GM21390 (cell line): ENCODE results near the gene NEBL.

Experiments used
- ATAC-seq: cut with Tn5 transposase; IDR thresholded peaks from one replicate; pipeline ENCODE4 v1.9.1; 2021; ENCODE audit not compliant: unreplicated experiment

NEBL gene

GRCh38 chr10:20795391-20795790 is 101.7 kb downstream of the NEBL start:
- ATAC-seq: no peak

GRCh38 chr10:20785174-20785573 is 111.9 kb downstream of the NEBL start:
- no peak for ATAC-seq

- no peak for ATAC-seq
Measured at GRCh38 chr10:20778008-20778757, 118.9 kb downstream of the NEBL start.

DNA sequence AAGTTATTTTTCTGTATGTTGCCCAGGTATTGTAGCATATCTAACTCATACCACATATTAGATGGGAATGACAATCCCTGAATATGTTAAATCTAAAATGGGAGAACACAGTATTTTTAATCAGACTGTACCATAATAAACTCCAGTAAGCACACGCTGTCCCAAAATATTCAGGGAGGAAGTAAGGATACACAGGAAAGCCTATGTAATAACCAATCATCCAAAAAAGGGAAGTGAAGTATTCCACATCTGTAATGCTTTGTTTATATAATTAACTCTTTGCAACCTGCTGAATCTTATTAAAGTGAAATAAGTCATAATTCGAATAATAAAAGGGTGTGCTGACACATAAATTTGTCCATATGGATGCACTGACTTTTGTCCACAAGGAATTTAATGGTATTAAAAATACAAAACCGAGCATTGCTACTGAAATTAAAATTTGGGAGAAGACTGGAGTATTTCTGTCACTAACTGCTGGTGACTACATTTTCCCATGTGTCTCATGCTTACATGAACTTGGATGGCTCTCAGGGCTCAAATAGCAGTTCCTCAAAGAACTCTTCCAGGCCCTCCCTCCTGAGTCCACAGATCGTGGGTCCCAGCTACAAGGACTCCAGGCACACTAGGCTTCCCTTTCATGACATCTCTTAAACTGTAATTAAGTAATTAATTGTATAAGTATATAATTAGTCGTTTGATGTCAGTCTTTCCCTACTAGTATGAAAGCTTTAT is 120.6 kb downstream of the NEBL start:
- no peak for ATAC-seq

- ATAC-seq: no peak
Measured at GRCh38 chr10:20771051-20771450, 126.1 kb downstream of the NEBL start.

DNA sequence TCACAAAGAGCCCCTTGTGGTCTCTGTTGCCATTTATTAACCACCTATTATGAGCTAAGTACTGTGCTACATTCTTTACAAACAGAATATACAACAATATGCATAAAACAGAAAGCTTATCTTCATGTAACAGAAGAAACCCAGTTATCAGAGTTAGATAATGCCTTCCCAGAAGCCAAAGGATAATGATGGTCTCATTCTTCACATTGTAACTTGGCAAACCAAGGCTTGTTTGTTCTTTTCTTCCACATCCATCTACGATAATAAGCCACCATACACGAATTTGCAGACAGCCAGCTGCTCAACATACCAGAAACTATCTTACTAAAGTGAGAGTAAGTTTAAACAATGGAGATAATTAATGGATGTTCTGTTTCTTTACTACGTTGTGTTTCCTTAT is 127.6 kb downstream of the NEBL start:
- ATAC-seq: no peak

DNA sequence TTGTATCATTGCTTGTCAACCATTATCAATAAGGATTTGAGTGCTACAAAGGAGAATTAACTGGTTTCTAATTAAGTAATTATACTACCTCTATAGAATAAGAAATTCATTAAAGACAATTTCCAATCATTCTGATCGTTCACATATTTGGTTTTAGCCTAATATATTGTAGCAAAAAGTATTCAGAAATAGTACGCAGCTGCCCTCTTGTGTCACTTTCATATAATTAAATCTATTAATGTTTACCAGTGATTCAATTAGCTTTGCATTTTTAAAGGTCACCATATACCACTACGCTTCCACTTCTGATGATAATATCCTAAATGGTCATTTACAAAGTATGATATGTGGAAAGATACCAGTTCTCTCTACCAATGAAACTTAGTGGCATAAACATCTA is 128.3 kb downstream of the NEBL start:
- no peak for ATAC-seq

- ATAC-seq: no peak
Measured at GRCh38 chr10:20767028-20767427, 130.1 kb downstream of the NEBL start.

DNA sequence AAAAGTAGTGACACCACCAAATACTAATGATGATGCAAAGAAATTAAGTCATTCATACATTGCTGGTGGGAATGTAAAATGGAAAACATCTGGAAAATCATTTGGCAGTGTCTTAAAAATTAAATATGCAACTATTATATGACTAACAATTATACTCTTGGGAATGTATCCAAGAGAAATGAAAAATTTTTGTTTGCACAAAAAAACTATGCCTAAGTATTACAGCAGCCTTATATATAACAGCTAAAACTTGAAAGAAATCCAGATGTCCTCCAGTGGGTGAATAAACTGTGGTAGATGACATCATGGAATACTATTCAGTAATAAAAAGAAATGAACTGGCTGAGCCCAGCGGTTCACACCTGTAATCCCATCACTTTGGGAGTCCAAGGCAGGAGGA is 132.0 kb downstream of the NEBL start:
- ATAC-seq: no peak

DNA sequence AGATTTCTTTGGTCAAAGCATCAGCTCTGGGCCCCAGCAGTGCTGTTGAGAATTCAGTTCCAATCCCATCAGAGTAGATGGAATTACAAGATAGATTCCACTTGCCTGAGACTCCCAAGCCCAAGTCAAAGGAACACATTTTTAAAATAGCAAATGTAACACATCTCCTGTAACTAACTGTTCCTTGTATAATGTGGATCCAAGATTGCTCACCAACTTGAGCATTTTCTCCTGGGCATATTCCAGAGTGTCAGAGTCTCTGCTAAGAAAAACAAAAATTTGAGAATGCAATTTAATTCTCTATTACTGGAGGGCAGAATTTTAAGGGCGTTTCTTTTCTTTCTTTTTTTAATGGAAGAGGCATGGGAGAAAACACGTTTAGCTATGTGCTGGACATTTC is 136.7 kb downstream of the NEBL start:
- no peak for ATAC-seq

DNA sequence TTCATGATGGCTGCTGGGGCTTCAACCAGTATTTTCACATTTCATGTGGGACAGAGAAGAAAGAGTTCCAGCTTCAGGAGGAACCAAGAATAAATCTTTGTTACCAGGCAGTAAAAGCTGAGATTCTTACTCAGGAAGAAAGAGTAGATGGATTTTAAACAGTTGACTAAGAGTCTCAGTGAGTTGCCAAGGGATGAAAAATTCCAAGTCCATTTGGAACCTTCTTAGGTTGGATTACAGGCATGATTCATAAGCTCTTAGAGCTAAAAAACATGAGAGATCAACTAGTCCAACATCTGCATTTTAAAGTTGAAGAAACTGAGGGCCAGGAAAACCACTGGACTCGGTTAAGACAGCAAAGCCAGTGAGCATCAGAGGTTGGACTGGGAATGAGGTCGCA is 148.6 kb downstream of the NEBL start:
- ATAC-seq: no peak

GRCh38 chr10:20747782-20748181 is 149.3 kb downstream of the NEBL start:
- no peak for ATAC-seq

GRCh38 chr10:20746856-20747255 is 150.3 kb downstream of the NEBL start:
- ATAC-seq: no peak

DNA sequence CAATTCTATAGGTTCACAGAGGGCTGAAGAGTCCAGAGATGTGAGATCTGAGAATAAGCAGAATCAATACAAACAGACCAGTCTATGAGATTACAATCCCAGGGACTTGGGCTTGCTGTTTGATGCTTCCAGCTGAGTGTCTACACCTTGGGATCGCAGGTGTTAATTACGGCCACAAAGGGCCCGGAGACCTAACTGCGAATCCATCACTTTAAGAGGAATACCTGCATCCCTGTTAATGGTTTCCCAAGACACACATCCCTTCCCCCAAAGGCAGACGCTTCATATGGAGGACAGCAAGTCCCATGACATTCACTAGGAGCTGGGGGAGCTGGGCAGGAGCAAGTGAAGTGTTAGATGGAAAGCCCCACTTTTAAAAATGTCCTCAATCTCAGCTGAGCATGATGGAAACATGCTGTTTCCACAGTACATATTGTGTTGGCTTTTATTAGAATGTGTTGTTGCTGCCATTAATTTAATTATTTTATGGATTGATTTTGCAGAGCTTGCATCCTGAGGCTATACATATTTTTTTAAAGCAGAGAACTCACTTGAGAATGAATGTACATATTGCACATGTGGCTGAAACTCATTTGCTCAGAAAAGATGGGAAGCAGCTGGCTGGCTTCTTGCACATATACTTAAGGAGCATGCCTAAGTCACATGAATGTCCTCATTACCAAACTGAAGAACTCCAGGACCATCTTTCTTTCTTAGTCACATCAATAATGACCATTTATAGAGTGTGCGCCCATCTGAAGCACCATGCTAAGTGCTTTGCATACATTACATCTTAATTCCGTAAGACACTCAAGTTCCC is 151.3 kb downstream of the NEBL start:
- no peak for ATAC-seq

DNA sequence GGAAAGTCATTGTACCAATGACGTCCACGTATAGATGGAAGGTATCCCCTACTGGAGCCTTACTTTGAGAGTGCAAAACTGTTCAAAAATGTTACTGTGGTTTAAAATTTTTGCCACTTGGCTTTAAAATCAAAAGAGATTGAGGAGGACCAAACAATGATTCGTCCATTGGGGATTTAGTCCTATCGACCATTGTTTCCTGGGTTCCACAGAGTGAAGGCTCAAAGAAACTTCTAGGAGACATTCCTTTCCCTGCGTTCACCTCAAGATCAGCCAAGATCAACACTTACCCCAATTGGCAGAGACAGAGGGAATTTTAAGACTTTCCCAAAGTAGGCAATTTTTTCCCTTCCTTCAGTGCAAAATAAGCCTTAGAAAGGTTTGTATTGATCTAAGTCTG is 152.3 kb downstream of the NEBL start:
- no peak for ATAC-seq

GRCh38 chr10:20743942-20744341 is 153.2 kb downstream of the NEBL start:
- ATAC-seq: no peak

GRCh38 chr10:20742737-20743541 is 154.2 kb downstream of the NEBL start:
- no peak for ATAC-seq

DNA sequence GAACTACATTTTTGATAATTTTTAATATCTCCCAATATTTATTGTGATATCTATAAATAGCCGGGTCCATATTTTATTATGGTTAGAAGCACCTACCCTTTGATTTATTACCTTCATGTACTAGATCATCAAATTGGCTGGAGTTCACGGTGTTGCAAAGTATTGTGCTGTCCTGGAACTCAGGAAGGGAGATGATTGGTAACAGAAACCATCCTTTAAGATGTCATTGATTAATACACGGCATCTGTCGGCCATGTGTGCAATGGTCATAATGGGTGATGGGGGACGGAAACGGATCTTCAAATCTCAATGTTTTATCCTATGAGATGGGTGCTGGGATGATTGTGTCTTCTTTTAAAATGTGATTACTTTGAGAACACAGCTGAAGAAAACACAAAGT is 157.0 kb downstream of the NEBL start:
- ATAC-seq: no peak

DNA sequence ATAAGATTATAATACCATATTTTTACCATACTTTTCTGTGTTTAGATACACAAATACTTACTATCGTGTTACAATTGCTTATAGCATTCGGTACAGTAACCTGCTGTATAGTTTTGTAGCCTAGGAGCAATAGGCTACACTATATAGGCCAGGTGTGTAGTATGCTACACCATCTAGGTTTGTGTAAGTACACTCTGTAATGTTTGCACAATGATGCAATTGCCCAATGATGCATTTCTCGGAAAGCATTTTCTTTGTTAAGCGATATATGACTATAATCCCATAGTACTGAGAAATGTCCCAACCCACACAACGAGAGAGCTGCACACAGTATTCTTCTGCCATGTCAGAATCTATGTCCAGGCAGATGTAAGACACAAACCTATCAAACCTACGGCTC is 160.0 kb downstream of the NEBL start:
- ATAC-seq: no peak
